IPS-18c (cell line): ENCODE data around the gene APOBEC4.
"Not testable (repeated sequence)": the region's sequence is repeated elsewhere in the genome, so short reads cannot be mapped to it uniquely, and the experiment has no call there.

ENCODE experiments used
- H3K4me3 ChIP-seq: 2 replicates; pipeline ENCODE4 v1.7.0; 2013; ENCODE audit warnings: low read depth, mild to moderate bottlenecking, low read length, moderate library complexity; ENCODE audit not compliant: insufficient read depth
- H3K9me3 ChIP-seq: one replicate; pipeline ENCODE4 v1.6.1; 2013; ENCODE audit warnings: mild to moderate bottlenecking, low read length, moderate library complexity; ENCODE audit not compliant: control insufficient read depth, insufficient read depth

The APOBEC4 gene, protein sequence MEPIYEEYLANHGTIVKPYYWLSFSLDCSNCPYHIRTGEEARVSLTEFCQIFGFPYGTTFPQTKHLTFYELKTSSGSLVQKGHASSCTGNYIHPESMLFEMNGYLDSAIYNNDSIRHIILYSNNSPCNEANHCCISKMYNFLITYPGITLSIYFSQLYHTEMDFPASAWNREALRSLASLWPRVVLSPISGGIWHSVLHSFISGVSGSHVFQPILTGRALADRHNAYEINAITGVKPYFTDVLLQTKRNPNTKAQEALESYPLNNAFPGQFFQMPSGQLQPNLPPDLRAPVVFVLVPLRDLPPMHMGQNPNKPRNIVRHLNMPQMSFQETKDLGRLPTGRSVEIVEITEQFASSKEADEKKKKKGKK

GRCh38 chr1:183652547-183653461 is at the start of gene APOBEC4:
APOBEC4 (minus strand) TSS chr1:183653316; CDS start chr1:183648781, 4,535 bp downstream.
- no peaks in the 10 kb centered on the region for H3K9me3 ChIP-seq
- H3K4me3 ChIP-seq: no peak within 1 kb of the TSS

GRCh38 chr1:183702813-183703198 is 49.7 kb upstream of the APOBEC4 start:
- Histone ChIP-seq H3K4me3 (no peak overlapping the region), H3K9me3 (no peaks in the 10 kb centered on the region)

DNA sequence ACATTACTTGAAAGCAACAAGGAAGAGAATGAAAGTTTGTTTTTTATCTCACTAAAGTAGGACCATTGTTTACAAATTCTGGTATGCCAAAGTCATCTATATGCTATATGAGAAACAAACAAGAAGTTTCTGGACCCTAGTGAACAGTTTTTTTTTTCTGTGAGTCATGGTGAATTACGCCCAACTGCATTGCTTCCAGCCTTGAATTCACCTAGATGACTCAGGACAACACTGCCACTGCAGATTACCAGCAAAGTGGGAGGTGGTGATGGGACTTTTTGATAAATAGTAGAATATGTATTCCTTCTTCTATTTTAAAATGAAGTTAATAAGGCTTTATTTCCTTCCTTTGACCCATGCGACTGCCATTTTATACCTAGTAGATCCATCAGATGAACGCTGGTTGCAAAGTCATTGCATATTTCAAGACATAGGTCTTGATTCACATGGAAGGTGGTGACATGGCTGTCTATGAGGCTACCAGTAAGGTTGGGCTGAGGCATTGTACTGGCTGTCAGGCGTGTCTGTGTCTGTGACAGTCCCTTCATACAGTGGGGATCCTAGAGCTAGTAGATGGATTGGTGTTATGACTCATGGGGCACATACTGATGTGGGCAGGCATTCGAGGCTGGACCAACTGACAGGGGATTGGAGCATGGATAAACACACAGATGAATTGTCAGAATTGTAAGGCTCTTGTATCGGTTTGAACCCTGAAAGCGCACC is 49.1 kb upstream of the APOBEC4 start:
- Histone ChIP-seq H3K9me3 (no peaks in the 10 kb centered on the region), H3K4me3 (no peak overlapping the region)

- Histone ChIP-seq H3K9me3 (no peaks in the 10 kb centered on the region), H3K4me3 (no peak overlapping the region)
These were observed 46.6 kb upstream of the APOBEC4 start for GRCh38 chr1:183699616-183700160.

- H3K9me3 ChIP-seq: no peaks in the 10 kb centered on the region
These were observed 44.9 kb upstream of the APOBEC4 start for GRCh38 chr1:183697814-183698590.

GRCh38 chr1:183696981-183697380 is 43.9 kb upstream of the APOBEC4 start:
- no peak overlapping the region for H3K4me3 ChIP-seq
- no peaks in the 10 kb centered on the region for H3K9me3 ChIP-seq

More at GRCh38 chr1:183697814-183698590, 44.9 kb upstream of the APOBEC4 start:
- no peak overlapping the region for H3K4me3 ChIP-seq

DNA sequence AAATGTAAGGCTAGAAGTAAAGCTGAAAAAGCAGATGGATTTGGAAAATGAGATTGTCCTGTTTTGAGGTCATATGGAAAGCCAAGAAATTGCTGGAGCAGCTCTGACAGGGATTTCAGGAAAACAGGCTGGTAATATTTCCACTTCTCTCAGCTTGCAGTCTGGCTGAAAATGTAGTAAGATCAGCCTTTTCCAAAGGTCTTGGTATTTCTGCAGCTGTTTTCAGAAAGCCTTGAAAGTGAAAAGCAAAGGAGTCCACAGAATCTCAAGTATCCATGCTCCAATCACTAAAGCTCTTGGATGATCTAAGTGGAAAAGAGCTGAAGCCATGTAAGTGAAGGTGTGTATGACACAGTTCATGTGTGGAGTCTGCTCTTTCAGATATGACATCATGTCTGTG is 41.6 kb upstream of the APOBEC4 start:
- H3K4me3 ChIP-seq: no peak overlapping the region
- H3K9me3 ChIP-seq: no peaks in the 10 kb centered on the region

DNA sequence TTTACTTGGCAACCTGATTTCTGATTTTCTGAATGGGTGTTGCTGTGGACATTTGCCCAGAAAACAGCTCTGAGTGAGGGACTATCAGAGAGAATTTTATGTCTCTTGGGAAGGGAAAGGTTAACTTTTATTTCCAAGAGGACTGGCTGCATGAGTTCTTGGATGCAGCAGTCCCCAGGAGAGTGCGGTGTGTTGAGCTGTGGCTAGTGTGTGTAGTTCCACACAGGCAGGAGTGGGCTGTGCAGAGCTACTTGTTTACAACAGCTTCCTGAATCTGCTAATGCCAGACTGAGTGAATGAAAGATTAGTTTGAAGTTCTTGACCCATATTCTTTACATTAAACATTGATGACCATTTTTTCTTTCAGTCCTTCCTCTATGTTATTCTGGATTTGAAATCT is 41.0 kb upstream of the APOBEC4 start:
- Histone ChIP-seq H3K9me3 (no peaks in the 10 kb centered on the region), H3K4me3 (no peak overlapping the region)

DNA sequence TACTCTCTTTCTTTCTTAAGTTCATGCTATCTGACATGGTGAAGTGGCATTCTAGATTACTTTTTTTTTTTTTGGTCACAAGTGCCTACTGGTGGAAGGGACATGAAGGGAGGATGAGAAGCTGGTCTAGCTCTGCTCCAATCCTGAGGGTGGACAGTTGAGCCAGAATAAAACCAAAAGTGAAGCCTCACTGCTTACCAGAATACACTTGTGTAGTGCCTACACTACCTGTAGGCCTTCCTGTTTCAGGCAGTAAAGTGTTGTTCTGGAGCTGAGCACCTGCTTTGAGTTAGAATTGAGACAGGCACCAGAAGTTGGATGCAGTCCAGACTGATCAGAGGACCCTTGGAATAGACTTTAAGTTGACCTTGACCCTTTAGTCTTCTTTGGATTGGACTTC is 40.4 kb upstream of the APOBEC4 start:
- no peak overlapping the region for H3K4me3 ChIP-seq
- H3K9me3 ChIP-seq: no peaks in the 10 kb centered on the region

- no peaks in the 10 kb centered on the region for H3K9me3 ChIP-seq
- H3K4me3 ChIP-seq: no peak overlapping the region
These were observed 36.7 kb upstream of the APOBEC4 start for GRCh38 chr1:183689762-183690204.

DNA sequence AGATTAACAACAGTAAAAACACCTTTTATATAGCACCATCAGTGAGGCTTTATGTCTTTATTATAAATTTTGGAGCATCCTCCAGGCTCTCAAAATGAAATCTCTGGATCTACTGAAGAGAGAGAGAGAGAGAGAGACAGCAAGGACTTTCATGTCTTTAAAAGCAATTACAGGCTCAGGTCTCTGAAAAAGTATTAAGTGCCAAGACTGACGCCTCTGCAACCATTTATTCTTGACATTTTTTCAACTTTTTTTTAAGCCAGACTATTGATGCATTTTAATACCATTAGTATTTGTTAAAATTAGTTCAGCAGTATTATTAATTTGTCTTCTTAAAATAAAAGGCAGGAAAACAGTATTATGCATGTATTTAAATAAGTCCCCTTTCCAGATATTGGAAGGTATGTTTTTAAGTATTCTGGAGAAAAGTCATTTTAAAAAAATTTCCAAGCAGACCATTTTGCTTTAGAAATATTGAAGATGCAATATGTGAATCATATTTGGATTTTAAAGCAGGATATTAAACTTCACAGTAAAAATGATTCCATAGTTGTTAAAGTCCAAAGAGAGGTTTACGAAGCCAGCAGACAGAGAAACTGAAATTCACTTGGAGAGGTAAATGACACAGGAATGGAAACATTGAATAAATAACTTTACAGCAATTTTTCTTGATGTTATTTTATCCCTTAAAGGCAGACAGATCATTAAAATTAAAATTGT is 35.4 kb upstream of the APOBEC4 start:
- no peaks in the 10 kb centered on the region for H3K9me3 ChIP-seq
- H3K4me3 ChIP-seq: no peak overlapping the region

DNA sequence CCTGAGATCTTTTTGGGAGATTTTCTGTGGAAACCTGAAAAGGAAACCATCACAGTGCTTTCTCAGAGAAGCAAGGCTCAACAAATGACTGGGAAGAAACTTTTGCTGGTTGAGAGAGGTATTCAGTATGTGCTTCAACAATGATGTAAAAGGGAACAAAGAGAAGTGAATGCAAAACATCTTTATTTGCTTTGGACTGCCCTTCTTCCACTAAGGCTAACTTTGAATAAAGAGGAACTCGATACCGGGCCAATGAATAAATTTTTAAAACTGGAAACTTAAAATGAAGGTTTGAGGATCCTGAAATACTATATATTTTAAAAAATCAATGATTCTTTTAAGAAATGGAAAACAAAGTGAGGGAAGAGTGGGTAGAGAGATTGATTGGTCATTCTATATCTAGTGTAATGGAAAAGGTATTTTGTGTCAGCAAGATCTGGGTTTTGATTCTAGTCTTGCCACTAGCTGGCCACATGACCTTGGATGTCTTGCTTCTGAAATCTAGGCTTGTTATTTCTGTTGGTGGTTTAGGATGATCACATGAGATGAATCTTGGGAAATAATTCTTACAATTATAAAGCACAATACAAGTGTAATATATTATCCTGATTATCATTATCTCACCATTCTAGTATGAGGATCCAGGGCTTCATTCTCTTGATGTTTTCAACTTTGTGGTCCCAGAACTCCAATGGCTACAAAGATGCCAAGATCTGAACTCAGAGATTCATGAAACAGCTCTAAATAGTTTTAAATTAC is 34.6 kb upstream of the APOBEC4 start:
- Histone ChIP-seq H3K9me3 (no peaks in the 10 kb centered on the region), H3K4me3 (no peak overlapping the region)

DNA sequence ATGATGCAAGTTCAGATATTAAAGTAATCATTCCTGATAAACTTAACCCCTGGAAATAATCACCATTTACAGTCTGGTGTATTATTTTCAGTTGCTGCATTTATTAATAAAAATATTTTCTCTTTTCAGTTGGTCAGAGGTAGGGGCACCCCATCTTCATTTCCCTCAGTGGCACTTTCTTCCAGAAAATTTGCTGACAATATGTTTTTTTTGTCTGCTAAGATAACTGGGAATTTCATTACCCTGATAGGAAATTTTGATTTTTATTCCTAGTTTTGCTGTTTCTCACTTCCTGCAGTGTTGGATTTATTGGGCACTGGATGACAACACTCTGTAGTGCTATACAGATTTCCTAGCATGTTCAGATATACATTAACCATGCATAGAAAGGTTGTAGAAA is 33.1 kb upstream of the APOBEC4 start:
- H3K9me3 ChIP-seq: no peaks in the 10 kb centered on the region
- no peak overlapping the region for H3K4me3 ChIP-seq

GRCh38 chr1:183685112-183685713 is 32.1 kb upstream of the APOBEC4 start:
- H3K4me3 ChIP-seq: no peak overlapping the region
- H3K9me3 ChIP-seq: no peaks in the 10 kb centered on the region

- H3K4me3 ChIP-seq, H3K9me3 ChIP-seq: not testable (repeated sequence)
These were observed 26.2 kb upstream of the APOBEC4 start for GRCh38 chr1:183679363-183679762.
